Omental fat pad (tissue), 4 donors: ENCODE data around the gene C3orf18. TPM values are rescaled to one million over a fixed set of nuclear protein-coding genes. Genes with fewer than 3 reads are reported as not detected.
A peak's percentile ranks its signal among the peaks of the same experiment; 100 is the strongest.

Source experiments
- ATAC-seq: fragments of 150-250 bp; one replicate; pipeline ENCODE4 v1.9.1; 2016; ENCODE audit warnings: mild to moderate bottlenecking, moderate library complexity; ENCODE audit not compliant: low FRiP score
- DNase-seq: peaks from one replicate; pipeline ENCODE4 v3.0.0-alpha.2; 2019; ENCODE audit warnings: low spot score
- CTCF ChIP-seq, 3 donors: fragments of 450-650 bp; IDR thresholded peaks; one replicate each; pipeline ENCODE4 v1.5.1; 2016 to 2017; ENCODE audit warnings: antibody characterized with exemption in 3 of 3, mild to moderate bottlenecking in 3 of 3, moderate library complexity in 2 of 3
- total RNA-seq, 4 donors: library from RNA; depleted of rRNA; stranded (reverse); fragments of >200 nt; gene quantifications; one replicate each; pipeline ENCODE4 v1.1.0, GENCODE V29; 2016

Gene C3orf18
- total RNA-seq, 4 donors from 2014 or later = 4.4 to 11.1 (median 9.2) TPM

- peak; percentile 90 for ATAC-seq
- TF ChIP-seq CTCF (IDR thresholded peaks at IDR 0.05) = peak in 1 of 3 donors; percentile 11
Measured at GRCh38 chr3:50611464-50612233, 44.1 kb upstream of the C3orf18 start, which contains the start of gene CISH. TSS of gene CISH (minus strand) at chr3:50611774. CDS start at chr3:50611650, 124 bp downstream.

GRCh38 chr3:50610992-50611463 is 43.5 kb upstream of the C3orf18 start:
- ATAC-seq (no peak), DNase-seq (no peak)
- no peak for TF ChIP-seq CTCF (IDR thresholded peaks at IDR 0.05)

More at GRCh38 chr3:50611464-50612233, 44.1 kb upstream of the C3orf18 start, which contains the start of gene CISH:
- peak; percentile 87 for DNase-seq

- no peak for TF ChIP-seq CTCF (IDR thresholded peaks at IDR 0.05)
- DNase-seq (peak; percentile 56), ATAC-seq (no peak)
Measured at GRCh38 chr3:50610181-50610971, 42.8 kb upstream of the C3orf18 start.

- TF ChIP-seq CTCF (IDR thresholded peaks at IDR 0.05) = no peak
- no peak for ATAC-seq
- no peak for DNase-seq
Measured at GRCh38 chr3:50609763-50610085, 42.2 kb upstream of the C3orf18 start.

GRCh38 chr3:50609071-50609762 is 41.7 kb upstream of the C3orf18 start:
- ATAC-seq (no peak), DNase-seq (no peak)
- TF ChIP-seq CTCF (IDR thresholded peaks at IDR 0.05) = no peak

- DNase-seq = no peak
- TF ChIP-seq CTCF (IDR thresholded peaks at IDR 0.05) = no peak
- no peak for ATAC-seq
Measured at GRCh38 chr3:50608278-50608677, 40.7 kb upstream of the C3orf18 start.
